Activated CD8-positive, alpha-beta memory T cell treated with anti-CD3 and anti-CD28 coated beads, Interleukin-2, amount 50 U/mL, for 24 hours (primary cell): Measurements from ENCODE around the gene GORASP2.
A peak's percentile ranks its signal among the peaks of the same experiment; 100 is the strongest.

Experiments
- DNase-seq: peaks from one replicate; pipeline ENCODE4 v3.0.0-alpha.2; 2020; ENCODE audit errors: extremely low read depth

The GORASP2 gene

DNA sequence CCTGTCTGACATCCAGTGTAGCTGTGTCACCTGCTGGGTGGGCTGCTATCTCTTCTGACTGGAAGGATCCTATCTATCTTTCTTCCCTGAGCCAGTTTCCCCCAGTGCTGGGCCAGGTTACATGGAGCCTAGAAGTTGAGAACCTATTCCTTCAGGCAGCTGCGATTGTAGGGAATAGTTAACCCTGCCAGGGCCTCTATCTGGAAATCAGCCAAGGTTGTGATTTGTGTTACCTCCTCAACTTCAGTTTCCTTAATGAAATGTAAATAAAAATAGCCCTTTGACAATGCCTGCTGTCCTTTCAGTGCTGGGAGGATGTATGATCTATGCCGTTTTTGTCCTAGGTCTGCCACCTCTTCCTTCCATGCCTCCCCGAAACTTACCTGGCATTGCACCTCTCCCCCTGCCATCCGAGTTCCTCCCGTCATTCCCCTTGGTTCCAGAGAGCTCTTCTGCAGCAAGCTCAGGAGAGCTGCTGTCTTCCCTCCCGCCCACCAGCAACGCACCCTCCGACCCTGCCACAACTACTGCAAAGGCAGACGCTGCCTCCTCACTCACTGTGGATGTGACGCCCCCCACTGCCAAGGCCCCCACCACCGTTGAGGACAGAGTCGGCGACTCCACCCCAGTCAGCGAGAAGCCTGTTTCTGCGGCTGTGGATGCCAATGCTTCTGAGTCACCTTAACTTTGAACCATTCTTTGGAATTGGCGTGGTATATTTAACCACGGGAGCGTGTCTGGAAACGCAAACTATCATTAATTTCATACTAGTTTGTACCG, 36.6 kb downstream of the GORASP2 start:
- no peak for DNase-seq

- DNase-seq: no peak
These were observed 37.8 kb downstream of the GORASP2 start for GRCh38 chr2:170966648-170967396.

DNA sequence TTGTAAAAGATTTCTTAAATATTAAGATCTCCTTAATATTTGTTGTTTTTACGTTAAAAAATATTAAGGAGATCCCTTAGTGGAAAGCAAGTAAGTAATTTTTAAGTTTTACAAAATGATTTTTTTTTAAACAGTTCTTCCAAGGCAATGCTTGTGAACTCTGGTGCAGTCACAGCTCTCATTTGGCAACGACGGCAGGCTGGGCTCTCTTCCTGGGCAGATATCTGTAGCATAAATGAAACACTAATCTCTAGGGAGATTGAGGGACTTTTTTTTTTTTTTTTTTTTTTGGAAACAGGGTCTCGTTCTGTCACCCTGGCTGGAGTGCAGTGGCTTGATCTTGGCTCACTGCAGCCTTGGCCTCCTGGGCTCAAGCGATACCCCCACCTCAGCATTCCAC, 38.5 kb downstream of the GORASP2 start:
- no peak for DNase-seq

GRCh38 chr2:170968205-170969003, 39.4 kb downstream of the GORASP2 start:
- no peak for DNase-seq

DNA sequence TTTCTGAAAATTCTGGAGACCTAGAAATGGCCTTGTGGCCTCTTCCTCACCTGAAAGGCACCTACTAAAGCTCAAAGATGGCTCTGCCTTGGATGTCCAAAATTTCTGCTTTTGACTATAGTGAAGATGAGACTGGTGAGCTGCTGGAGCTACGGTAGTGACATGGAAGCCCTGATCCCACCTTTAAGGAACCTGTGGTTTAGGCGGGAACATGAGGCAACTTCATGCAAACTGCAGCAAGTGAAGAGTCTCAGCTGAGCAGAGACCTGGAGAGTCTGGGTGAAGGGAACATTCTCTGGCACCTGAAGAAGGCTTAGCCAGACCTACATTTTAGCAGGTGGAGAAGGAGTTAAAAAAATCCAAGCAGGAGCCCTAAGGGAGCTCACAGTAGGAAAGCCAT, 40.0 kb downstream of the GORASP2 start:
- no peak for DNase-seq

DNA sequence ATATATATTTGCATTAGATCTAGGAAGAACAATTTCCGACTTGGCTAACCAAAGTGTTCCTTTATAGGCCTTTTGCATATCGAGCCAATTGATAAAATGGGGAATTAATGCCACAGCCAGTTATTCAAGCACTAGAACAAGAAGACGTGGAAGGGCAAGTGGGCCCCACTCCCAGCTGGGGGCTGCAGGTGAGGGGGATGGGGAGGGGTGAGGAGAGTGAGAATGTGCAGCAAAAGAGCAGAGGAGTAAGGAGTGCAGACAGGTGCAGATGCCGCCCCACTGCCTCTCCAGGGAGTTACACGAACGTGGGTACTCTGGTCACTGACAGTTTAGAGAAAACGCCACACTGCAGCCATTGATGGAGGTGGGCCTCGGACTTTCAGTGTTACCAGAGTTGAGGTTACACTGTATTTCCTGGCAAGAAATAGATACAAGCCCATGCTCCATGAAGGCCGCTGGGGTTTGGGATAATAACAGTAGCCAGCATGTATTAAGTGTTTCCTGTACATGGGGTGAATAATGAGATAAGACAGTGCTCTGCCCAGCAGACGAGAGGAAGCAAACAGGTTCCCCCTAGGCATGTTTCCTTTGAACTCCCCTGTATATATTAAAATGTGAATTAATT, 40.9 kb downstream of the GORASP2 start:
- no peak for DNase-seq

- DNase-seq: no peak
These were observed 42.0 kb downstream of the GORASP2 start for GRCh38 chr2:170971071-170971470.

DNA sequence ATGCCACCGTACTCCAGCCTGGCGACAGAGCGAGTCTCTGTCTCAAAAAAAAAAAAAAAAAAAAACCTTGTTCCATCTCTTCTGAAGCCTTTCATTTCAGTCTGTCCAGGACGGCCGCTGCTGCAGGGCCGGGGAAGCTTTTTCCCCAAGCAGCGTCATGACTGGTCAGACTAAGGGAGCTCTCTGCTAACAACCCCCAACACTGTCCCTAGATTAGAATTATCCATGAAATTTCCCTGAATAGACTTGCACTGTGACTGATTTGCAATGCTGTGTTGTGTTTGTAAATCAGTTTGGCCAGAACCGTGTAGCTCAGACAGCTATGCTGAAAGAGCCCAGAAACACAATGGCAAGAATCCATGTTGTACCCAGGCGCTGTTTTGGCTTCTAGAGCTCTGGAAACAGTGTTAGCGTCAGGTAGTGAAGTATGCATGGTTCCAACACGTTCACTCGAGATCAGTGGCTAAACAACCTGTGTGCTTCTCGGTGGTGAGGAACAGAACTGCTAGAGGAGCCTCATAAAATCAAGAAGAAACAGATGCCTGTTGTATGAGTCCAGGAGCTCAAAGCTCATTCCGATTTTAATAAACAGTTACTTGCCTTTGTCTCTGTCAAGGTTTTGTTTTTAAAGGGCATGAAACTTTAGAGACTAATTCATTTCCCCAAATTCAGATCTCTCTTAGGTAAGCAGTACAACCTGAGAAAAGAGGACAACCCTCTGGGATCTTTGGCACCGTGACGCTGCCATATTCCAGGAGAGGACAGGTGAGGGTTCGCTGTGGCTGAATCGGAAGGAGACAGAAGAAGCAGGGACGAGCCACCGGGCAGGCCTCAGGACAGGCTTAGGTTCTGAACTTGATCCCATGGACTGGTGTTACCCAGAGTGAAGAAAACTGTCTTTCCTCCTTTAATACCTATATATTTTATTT, 43.5 kb downstream of the GORASP2 start:
- DNase-seq: no peak

GRCh38 chr2:170973225-170973491, 44.1 kb downstream of the GORASP2 start:
- DNase-seq: no peak

- peak; percentile 67 for DNase-seq
These were observed 44.6 kb downstream of the GORASP2 start for GRCh38 chr2:170973492-170974303.

GRCh38 chr2:170974304-170974993, 45.4 kb downstream of the GORASP2 start:
- no peak for DNase-seq

GRCh38 chr2:170975127-170975942, 46.3 kb downstream of the GORASP2 start:
- DNase-seq: no peak

DNA sequence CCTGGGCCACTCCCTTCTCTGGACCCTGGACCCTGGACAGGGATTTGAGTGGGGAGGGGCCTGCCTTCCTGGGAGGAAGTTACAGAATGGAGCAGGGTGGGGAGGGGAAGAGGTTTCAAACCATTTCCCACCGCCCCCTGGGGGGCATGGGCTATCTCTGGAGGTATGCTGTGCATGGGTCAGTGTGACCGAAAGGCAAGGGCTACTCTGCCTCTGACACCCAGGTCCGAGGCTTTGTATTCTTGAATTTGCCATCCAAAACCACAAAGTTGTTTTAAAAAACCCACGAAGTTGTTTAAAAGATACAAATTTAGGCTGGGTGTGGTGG, 46.9 kb downstream of the GORASP2 start:
- DNase-seq: no peak

DNA sequence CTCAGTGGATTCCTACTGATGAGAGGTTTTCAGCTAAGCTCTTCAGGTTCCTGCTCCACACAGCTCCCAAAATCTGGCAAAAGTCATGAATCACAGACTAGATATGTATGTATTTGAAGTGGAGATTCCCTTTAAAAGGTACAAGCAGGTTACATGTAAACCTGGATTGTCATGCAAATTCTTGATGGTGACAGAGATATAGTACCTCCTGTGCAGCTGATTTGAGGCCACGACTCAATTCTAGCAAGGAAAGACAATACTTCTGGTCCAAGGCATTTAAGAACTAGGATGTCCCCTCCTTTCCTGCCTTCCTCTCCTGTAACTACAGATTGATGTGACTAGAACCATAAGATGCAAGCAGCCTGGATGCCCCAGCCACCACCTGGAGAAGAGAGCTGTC, 55.0 kb downstream of the GORASP2 start:
- DNase-seq: no peak

- DNase-seq: no peak
These were observed 56.4 kb downstream of the GORASP2 start for GRCh38 chr2:170985407-170985806.

DNA sequence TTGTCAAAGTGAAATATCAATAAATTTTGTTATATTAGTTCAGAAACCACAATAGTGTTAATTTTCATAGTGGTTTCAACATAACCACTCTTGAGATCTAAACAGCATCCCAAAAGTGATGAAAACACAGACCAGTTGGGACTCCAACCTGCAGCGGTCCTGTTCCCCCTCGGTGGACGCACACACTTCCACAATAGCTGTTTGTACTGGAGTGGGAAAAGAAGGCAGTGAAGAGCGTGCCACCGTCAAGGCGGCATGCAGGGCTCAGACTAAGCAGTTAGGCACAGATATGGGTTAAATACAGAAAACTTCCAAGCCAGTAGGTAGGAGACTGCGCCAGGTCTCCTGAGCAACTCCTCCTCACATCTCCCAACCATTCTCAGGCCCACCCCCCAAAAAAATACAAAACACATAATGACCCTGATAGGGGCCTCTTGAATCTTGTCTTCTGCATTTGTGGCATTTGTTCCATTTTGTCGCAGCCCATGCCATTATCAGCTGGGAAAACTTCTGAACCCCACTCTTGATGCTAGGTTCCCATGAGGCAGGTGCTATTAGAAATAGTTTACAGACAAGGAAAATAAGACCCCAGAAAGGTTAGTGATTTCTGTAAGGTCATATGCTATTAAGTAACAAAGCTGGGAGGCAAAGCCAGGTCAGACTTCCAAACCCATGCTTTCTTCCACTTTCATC, 57.7 kb downstream of the GORASP2 start:
- DNase-seq: no peak

DNA sequence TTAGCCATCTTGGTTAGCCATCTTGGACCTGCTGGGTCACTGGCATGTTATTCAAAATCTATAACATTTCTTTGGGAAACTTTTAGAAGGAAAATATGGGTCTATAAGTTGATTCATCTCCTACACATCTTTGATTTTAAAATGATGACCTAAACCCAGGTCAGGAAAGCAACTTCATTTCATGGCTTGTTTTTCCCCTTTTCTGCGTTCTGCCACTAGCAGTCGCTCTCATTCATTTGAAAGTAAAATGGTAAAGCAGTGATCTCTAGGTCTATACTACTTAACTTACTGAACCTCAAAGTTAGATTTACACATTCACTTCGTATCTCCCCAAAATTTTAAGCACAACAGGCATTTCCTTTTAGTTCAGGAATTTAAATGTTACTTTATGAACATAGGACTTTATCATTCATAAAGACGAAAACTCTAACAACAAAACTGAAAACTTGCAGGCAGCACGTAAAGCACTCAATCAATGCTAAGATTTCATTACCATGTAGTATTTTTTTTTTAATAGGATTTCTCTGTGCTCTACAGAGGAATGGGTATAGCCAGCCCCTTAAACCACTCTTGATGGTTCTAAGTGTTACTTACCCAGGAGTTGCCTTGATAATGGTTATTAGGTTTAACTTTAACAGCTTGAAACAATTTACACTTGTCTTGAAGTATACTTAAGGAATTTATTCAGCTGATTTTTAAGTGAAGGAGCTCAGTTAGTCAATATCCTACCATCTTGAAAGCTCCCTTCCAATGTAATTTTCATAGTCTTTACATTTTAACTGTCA, 62.5 kb downstream of the GORASP2 start:
- no peak for DNase-seq

- no peak for DNase-seq
These were observed 67.3 kb downstream of the GORASP2 start for GRCh38 chr2:170996316-170996715.
